Cardiac muscle cell (in vitro differentiated cells and primary cell): Measurements from ENCODE around the gene EIF3M. TPM values are rescaled to one million over a fixed set of nuclear protein-coding genes. Genes with fewer than 3 reads are reported as not detected.
"Not testable (repeated sequence)": the region's sequence is repeated elsewhere in the genome, so short reads cannot be mapped to it uniquely, and the experiment has no call there.

Source experiments
- DNase-seq, 2 donors: peaks; one replicate each; pipeline versions ENCODE4 v3.0.0 to v3.0.0-alpha.2; 2010 to 2017; ENCODE audit warnings: low read depth in 1 of 2, low spot score in 1 of 2
- H3K27ac ChIP-seq: fragments of 200-600 bp; sonication (generic); 2 replicates; pipeline ENCODE4 v1.5.1; 2016
- H3K27me3 ChIP-seq: fragments of 200-600 bp; sonication (generic); 2 replicates; pipeline ENCODE4 v1.6.0; 2016; ENCODE audit warnings: control low read depth
- H3K36me3 ChIP-seq: fragments of 200-600 bp; sonication (generic); 2 replicates; pipeline ENCODE4 v1.5.1; 2016; ENCODE audit warnings: control low read depth
- H3K4me1 ChIP-seq: fragments of 200-600 bp; sonication (generic); 2 replicates; pipeline ENCODE4 v1.8.1; 2017; ENCODE audit warnings: low read depth, mild to moderate bottlenecking, mixed run types
- H3K4me3 ChIP-seq: fragments of 200-600 bp; sonication (generic); 2 replicates; pipeline ENCODE4 v1.5.1; 2016; ENCODE audit warnings: mild to moderate bottlenecking
- H3K9me3 ChIP-seq: fragments of 200-600 bp; sonication (generic); 2 replicates; pipeline ENCODE4 v1.5.1; 2017; ENCODE audit warnings: low read depth, mild to moderate bottlenecking, control low read depth
- polyA plus RNA-seq: library from polyadenylated mRNA; unstranded; fragments of >200 nt; fragmentation: Nextera tagmentation; extraction: Ambion mirVana; gene quantifications from 2 replicates; pipeline ENCODE4 v1.2.1, GENCODE V29; 2016
- total RNA-seq: library from RNA; depleted of rRNA; stranded (reverse); fragments of >200 nt; gene quantifications from 2 replicates; pipeline ENCODE4 v1.2.3, GENCODE V29; 2016
- TF ChIP-seq, protein P1 (sequence below): IDR thresholded peaks from 2 replicates; pipeline ENCODE4 v1.5.1; 2012; ENCODE audit warnings: low read depth, mild to moderate bottlenecking, low read length

The EIF3M gene
- total and polyA plus RNA-seq, 2 experiments from 2014 or later, result 343 to 587 TPM

DNA sequence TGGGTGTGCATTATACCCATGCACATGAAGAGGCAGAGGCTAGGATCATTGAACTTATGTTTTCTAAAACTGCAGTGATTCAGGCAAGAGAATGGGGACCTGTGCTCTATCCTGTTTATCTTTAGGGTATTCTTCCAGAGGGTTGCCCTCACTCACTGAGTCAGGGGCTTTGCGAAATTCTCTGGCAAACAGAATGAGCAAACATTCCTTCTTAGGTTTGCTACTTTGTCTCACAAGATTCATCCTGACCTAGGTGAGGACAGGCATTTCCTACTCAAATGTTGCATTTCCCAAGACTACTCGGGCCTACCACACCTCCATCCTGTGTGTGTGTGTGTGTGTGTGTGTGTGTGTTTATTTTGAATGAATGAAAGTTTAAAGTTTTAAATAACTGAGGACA lies 2.7 kb upstream of the EIF3M start:
- Histone ChIP-seq H3K9me3 (no peaks in the 10 kb centered on the region), H3K4me3 (no peak overlapping the region), H3K36me3 (no peaks in the 10 kb centered on the region), H3K27me3 (no peaks in the 10 kb centered on the region), H3K4me1 (peaks cover 6% of the 10 kb centered on the region), H3K27ac (no peak overlapping the region)
- DNase-seq, result peak in 1 of 2 donors; percentile 87
- TF ChIP-seq, protein P1, sequence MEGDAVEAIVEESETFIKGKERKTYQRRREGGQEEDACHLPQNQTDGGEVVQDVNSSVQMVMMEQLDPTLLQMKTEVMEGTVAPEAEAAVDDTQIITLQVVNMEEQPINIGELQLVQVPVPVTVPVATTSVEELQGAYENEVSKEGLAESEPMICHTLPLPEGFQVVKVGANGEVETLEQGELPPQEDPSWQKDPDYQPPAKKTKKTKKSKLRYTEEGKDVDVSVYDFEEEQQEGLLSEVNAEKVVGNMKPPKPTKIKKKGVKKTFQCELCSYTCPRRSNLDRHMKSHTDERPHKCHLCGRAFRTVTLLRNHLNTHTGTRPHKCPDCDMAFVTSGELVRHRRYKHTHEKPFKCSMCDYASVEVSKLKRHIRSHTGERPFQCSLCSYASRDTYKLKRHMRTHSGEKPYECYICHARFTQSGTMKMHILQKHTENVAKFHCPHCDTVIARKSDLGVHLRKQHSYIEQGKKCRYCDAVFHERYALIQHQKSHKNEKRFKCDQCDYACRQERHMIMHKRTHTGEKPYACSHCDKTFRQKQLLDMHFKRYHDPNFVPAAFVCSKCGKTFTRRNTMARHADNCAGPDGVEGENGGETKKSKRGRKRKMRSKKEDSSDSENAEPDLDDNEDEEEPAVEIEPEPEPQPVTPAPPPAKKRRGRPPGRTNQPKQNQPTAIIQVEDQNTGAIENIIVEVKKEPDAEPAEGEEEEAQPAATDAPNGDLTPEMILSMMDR, result no peak

DNA sequence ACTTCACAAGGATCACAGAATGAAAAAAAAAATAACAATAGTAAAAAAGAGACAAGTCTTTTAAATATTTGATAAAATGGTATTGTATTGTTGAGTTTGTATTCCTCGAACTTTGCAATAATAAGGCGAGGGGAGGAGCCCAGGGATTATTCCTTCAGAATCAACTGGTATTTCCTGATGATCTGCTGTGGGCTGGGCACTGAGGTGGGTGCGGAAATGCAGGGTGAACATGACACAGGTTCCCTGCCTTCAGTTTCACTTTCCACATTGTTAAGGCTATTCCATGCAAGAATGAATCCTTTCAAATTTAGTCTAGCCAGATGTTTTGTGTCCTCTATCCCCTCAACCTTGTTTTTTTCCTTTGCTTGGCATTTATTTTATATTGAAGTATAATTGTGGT lies 2.1 kb upstream of the EIF3M start:
- Histone ChIP-seq H3K36me3 (no peaks in the 10 kb centered on the region), H3K9me3 (no peaks in the 10 kb centered on the region), H3K27ac (no peak overlapping the region), H3K4me3 (no peak overlapping the region), H3K4me1 (peaks cover 6% of the 10 kb centered on the region), H3K27me3 (no peaks in the 10 kb centered on the region)
- DNase-seq, result no peak
- TF ChIP-seq, protein P1, result no peak

DNA sequence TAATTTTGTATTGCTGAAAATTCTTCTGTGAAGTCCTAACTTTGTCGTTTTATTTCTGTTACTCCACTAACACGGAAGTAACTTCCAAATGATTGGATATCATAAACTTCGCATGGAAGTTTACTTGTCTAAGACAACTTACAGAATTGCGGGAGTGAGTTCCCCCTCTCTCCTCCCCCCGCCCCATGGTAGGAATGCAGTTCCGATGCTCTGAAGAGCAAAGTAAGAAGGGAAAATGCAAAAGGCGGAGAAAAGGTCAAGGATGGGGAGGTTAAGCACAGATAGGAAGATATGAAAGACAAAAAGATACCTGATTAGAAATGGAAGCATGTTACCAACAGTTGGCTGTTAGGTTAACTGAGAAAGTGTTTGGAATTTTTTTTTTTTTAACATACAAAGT lies 1.3 kb downstream of the EIF3M start:
- peak in 1 of 2 donors; percentile 33 for DNase-seq
- TF ChIP-seq, protein P1, result no peak

DNA sequence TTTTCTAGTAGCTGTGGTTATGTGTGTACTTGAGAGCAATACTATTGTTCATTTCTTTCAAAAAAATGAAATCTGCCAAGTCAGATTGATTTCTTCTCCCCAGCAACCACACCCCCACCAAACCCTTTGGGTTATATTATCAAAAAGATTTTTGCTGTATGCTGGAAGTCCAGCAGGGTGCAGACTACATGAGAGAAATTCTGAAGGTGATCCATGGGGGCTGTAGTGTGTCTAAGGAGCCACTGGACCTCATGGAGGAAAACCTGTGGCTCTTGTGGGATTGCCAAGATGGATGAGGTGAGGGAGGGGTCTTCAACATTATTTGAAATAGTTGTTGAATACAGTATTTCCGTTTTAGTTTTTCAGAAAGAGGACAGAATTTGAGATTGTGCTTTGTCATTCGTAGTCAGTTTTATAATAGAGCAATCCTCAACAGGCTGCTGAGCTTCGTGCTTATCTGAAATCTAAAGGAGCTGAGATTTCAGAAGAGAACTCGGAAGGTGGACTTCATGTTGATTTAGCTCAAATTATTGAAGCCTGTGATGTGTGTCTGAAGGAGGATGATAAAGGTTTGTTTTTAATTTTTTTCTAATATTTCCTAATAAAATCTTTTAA lies 3.1 kb downstream of the EIF3M start:
- H3K4me3 ChIP-seq, result no peak overlapping the region
- peak; percentile 12 to 33 for DNase-seq
- H3K27ac ChIP-seq, result no peak overlapping the region

More for the DNA sequence above, 1.3 kb downstream of the EIF3M start:
- Histone ChIP-seq H3K36me3 (peaks cover 8% of the 10 kb centered on the region), H3K9me3 (no peaks in the 10 kb centered on the region), H3K4me3 (peak overlapping the region; percentile 84), H3K4me1 (peaks cover 6% of the 10 kb centered on the region), H3K27me3 (no peaks in the 10 kb centered on the region), H3K27ac (no peak overlapping the region)

DNA sequence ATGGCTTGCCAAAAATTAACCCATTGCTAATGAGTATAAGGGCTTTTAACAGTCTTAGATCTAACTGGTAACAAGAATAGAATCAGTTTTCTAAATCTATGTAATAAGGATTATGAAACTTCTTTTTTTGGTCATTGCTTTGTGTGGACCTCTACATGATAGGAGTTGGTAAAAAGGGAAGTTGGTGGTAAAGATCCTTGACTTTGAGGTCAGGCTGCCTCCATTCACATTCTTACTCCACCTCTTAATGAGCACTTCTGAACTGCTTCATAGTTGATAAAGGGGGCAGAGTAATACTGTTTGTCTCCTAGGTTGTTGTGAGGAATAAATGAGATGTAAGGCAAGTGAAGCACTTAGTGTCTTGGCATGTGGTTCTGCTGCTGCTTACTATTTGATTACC lies 10.6 kb downstream of the EIF3M start:
- TF ChIP-seq, protein P1, result no peak
- Histone ChIP-seq H3K27ac (no peak overlapping the region), H3K4me3 (no peak overlapping the region), H3K4me1 (no peaks in the 10 kb centered on the region), H3K27me3 (no peaks in the 10 kb centered on the region), H3K9me3 (no peaks in the 10 kb centered on the region), H3K36me3 (peaks cover 75% of the 10 kb centered on the region)
- DNase-seq, result no peak

More for the DNA sequence above, 3.1 kb downstream of the EIF3M start:
- Histone ChIP-seq H3K27me3 (no peaks in the 10 kb centered on the region), H3K36me3 (peaks cover 23% of the 10 kb centered on the region), H3K4me1 (peaks cover 6% of the 10 kb centered on the region), H3K9me3 (no peaks in the 10 kb centered on the region)
- TF ChIP-seq, protein P1, result peak; percentile 45

DNA sequence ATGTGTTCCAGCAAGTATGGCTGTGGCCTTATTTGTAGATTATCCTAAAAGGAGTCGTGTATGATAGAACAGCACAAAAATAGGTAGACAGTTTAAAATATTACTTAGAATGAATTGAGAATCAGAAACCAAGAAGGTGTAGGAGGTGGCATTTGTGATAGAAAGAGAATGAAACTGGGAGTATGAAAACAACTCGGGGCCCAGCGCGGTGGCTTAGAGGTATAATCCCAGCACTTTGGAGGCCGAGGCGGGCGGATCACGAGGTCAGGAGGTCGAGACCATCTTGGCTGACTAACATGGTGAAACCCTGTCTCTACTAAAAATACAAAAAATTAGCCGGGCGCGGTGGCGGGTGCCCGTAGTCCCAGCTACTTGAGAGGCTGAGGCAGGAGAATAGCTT lies 12.5 kb downstream of the EIF3M start:
- H3K9me3 ChIP-seq, H3K27ac ChIP-seq, H3K27me3 ChIP-seq, DNase-seq, H3K4me3 ChIP-seq, H3K4me1 ChIP-seq: not testable (repeated sequence)
- peaks cover 77% of the 10 kb centered on the region for H3K36me3 ChIP-seq
